Measurements from ENCODE around the gene SCN10A. TPM values are rescaled to one million over a fixed set of nuclear protein-coding genes. Genes with fewer than 3 reads are reported as not detected.

SCN10A gene
- total RNA-seq, 1 donor from 2014 or later: not detected

- Histone ChIP-seq H3K27me3 (ENCODE audit: low read depth) (peaks cover 3% of the 10 kb centered on the region), H3K4me1 (no peaks in the 10 kb centered on the region), H3K27ac (no peak overlapping the region), H3K36me3 (no peaks in the 10 kb centered on the region), H3K9me3 (no peaks in the 10 kb centered on the region), H3K4me3 (no peak overlapping the region)
- intact Hi-C loops (cut with DNase I): no loop called here
- ATAC-seq: no peak
- no peak for TF ChIP-seq CTCF (IDR thresholded peaks at IDR 0.05)
- no peak for DNase-seq
These were observed 93.0 kb downstream of the SCN10A start for GRCh38 chr3:38722781-38723568.

DNA sequence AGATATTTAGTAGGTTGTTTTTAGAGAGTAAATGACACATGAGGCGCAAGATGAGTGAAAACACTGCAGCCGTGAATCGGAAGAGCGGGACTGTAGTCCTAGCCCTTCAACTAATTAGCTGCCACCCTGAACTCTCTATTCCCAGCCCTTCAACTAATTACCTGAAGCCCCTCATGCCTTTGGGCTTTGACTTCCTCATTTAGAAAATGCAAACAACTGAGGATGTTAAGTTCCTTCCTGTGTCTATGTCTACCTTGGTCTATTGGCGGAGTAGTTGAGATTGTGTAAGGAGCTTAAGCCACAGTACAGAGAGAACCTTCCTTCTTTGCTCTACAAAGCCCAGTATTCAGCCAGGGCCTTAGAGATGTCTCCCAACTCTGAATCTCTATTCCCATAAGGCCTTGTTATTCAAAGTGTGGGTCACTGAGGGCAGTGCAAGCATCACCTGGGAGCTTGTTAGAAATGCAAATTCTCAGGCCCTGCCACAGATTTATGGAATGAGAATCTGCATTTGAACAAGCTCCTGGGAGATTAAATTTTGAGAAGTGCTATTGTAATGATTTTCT, 94.7 kb downstream of the SCN10A start:
- DNase-seq: no peak
- no peak for TF ChIP-seq CTCF (IDR thresholded peaks at IDR 0.05)

DNA sequence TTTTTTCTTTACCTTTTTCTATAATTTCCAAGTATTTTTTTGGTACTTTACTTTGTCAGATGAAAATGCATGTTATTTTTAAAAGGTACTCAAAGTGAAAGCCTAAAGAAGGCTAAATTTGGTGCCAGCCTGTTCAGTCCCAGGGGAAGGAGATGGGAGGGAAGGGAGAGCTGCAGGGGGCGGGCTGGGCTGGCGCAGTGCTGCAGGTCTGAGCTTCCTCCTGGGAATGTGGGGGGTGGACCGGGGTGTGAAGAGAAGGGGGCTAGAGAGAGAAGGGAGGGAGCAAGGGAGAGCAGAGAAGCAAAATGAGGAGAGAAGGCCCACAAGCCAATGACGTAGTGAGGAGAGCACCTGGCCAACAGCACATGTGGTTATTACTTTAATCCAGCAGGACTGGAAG, 95.6 kb downstream of the SCN10A start:
- no peak for TF ChIP-seq CTCF (IDR thresholded peaks at IDR 0.05)
- Histone ChIP-seq H3K4me1 (no peaks in the 10 kb centered on the region), H3K27ac (no peak overlapping the region), H3K27me3 (ENCODE audit: low read depth) (peaks cover 3% of the 10 kb centered on the region), H3K9me3 (no peaks in the 10 kb centered on the region), H3K4me3 (no peak overlapping the region), H3K36me3 (no peaks in the 10 kb centered on the region)
- no peak for DNase-seq
- intact Hi-C loops (cut with DNase I): no loop called here
- no peak for ATAC-seq

More for the DNA sequence above, 94.7 kb downstream of the SCN10A start:
- no peaks in the 10 kb centered on the region for H3K4me1 ChIP-seq
- peaks cover 3% of the 10 kb centered on the region for H3K27me3 ChIP-seq (ENCODE audit: low read depth)
- H3K9me3 ChIP-seq: no peaks in the 10 kb centered on the region
- H3K4me3 ChIP-seq: no peak overlapping the region
- intact Hi-C loops (cut with DNase I): no loop called here
- H3K36me3 ChIP-seq: no peaks in the 10 kb centered on the region
- ATAC-seq: no peak
- no peak overlapping the region for H3K27ac ChIP-seq

DNA sequence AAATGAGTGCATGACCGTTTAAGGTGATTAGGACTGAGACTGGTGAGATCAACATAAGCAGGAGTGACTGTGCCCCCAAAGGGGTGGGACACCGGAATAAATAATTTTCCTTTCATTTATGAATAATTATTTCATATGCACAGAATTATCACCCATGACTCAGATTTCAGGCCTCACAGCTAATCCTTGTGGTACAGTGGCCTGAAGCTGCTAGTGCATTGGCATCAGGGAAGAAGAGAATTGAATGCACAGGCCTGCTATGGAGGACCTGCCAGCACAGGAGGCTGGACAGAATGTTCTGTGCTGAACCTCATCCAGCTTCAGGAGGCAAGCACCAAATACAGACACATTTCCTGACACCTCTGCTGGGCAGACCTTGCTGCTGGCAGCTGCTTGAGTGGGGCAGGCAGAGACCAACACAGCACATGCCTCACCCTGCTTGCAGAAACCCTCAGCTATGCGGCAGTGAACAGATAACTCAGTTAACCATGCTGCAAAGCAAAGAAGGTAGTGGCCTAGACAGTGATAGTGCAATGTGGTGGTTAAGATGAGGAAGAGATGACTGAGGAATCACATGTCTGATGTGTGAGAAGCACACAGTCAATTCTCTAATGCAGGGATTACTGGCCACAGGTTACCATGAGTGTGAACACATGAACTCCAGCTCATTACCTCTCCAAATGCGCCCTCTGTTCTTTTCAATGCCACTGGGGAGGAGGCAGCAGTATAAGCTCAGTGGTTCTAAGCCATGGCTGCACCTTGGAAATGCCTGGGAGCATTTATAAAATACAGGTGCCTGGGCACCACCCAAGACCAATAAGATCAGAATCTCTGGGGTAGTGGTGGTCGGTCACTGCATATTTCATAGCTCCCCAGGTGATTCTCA, 98.4 kb downstream of the SCN10A start:
- Histone ChIP-seq H3K36me3 (no peaks in the 10 kb centered on the region), H3K4me3 (no peak overlapping the region), H3K27ac (no peak overlapping the region), H3K9me3 (no peaks in the 10 kb centered on the region), H3K27me3 (ENCODE audit: low read depth) (no peaks in the 10 kb centered on the region), H3K4me1 (no peaks in the 10 kb centered on the region)
- DNase-seq (no peak), ATAC-seq (no peak)
- intact Hi-C loops (cut with DNase I): no loop called here
- no peak for TF ChIP-seq CTCF (IDR thresholded peaks at IDR 0.05)

DNA sequence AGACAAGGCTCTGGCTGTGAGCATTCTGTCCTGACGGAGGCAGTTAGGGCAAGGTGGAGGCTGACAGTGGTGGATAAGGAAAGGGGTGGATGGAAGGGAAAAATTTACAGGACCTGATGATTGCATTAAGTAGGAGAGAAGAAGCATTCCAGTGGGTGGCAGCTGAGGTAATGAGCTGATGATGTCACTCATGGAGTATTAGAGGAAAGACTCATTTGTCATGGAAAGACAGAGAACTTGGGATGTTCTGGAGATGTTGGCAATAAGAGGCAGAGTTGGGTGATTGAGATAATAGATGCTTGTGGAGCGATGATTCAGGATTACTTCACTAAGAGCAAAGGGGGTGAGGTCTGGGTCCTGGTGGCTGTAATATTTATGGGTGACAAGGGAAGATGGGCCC, 102.9 kb downstream of the SCN10A start:
- Histone ChIP-seq H3K4me3 (no peak overlapping the region), H3K27me3 (ENCODE audit: low read depth) (no peaks in the 10 kb centered on the region), H3K4me1 (no peaks in the 10 kb centered on the region), H3K9me3 (no peaks in the 10 kb centered on the region), H3K27ac (no peak overlapping the region), H3K36me3 (no peaks in the 10 kb centered on the region)
- TF ChIP-seq CTCF (IDR thresholded peaks at IDR 0.05): no peak
- no peak for DNase-seq
- intact Hi-C loops (cut with DNase I): no loop called here
- ATAC-seq: no peak
